ENCODE results near the gene NT5M.

DNA sequence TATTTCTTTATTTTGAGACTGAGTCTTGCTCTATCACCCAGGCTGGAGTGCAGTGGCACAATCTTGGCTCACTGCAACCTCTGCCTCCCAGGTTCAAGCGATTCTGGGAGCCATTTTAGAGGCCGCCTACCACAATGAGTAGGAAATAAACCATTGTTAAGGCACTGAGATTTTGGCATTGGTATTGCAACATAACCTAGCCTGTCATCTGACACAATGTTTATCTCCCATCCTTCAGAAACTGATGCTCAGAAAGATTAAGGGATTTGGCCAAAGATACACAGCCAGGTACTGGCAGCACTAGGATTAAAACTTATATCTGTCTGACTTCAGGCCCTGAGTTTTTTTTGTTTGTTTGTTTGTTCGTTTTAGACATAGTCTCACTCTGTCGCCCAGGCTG, 14.1 kb upstream of the NT5M start:
- TF ChIP-seq, protein P1, sequence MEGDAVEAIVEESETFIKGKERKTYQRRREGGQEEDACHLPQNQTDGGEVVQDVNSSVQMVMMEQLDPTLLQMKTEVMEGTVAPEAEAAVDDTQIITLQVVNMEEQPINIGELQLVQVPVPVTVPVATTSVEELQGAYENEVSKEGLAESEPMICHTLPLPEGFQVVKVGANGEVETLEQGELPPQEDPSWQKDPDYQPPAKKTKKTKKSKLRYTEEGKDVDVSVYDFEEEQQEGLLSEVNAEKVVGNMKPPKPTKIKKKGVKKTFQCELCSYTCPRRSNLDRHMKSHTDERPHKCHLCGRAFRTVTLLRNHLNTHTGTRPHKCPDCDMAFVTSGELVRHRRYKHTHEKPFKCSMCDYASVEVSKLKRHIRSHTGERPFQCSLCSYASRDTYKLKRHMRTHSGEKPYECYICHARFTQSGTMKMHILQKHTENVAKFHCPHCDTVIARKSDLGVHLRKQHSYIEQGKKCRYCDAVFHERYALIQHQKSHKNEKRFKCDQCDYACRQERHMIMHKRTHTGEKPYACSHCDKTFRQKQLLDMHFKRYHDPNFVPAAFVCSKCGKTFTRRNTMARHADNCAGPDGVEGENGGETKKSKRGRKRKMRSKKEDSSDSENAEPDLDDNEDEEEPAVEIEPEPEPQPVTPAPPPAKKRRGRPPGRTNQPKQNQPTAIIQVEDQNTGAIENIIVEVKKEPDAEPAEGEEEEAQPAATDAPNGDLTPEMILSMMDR (IDR thresholded peaks at IDR 0.05) = no peak
- TF ChIP-seq ZFX (IDR thresholded peaks at IDR 0.05; ENCODE audit: borderline replicate concordance) = no peak

Measured in 22Rv1 (cell line).